Measurements from ENCODE around the gene SLC9A8.
"Not testable (repeated sequence)": the region's sequence is repeated elsewhere in the genome, so short reads cannot be mapped to it uniquely, and the experiment has no call there.

The SLC9A8 gene

DNA sequence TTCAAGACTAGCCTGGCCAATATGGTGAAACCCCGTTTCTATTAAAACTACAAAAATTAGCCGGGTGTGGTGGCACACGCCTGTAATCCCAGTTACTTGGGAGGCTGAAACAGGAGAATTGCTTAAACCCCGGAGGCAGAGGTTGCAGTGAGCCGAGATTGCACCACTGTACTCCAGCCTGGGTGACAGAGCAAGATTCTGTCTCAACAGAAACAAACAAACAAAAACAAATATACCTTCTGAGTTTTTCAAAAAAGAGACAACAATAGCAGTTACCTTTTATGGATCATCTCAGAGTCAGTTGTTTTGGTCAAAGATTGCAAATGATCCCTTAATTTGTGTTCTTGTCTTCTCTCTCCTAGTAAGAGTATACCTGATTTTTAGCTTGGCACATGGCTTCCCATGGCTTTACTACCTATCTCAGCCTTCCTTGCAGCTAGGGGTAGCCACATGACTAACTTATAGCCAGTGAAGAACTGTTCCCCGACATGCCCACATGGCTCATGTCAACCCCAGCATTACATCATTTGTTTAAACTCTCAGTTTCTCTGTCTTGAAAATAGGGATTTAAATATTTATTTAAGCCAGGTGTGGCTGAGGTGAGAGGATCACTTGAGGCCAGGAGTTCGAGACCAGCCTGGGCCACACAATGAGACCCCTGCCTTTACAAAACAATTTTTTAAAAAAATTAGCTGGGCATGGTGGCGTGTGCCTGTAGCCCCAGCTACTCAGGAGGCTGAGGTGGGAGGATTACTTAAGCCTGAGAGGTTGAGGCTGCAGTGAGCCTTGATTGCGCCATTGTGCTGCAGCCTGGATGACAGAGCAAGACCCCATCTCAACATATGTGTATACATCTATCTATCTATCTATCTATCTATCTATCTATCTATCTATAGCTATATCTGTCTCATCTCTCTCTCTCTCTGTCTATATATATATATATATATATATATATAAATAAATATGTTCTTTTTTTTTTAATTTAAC lies 25.0 kb upstream of the SLC9A8 start:
- DNase-seq (ENCODE audit: low read depth), result no peak

DNA sequence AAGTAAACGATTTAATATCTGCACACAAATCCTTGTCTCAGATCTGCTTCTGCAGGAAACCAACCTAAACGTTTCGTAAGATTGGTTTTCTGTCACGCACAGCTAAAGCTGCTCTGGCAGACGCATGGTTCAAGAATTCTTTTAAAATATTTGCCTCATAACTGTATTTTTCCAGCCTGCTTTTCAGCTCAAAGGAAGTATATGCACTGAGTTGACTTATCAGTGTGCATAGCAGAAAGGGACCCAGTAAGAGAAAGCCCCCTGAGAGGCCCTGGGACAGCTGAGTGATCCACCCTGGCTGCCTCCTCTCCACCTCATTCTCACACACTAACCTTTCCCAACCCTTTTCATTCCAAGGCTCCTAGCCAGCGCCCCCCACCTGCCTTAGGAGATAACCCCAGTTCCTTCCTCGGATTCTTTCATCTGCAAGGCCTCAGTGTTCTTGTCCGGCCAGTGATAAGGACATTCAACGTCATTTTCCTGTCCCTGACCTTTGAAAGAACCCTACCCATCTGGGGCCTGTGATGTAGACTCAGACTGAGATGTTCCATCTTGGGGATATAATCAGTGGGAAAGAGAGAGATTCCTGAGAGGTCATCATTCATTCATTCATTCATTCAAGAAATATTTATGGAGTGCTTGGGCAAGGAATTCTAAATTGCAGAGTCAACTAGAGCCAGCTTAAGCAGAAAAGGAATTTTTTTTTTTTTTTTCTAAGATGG lies 22.4 kb upstream of the SLC9A8 start:
- DNase-seq (ENCODE audit: low read depth), result no peak

DNA sequence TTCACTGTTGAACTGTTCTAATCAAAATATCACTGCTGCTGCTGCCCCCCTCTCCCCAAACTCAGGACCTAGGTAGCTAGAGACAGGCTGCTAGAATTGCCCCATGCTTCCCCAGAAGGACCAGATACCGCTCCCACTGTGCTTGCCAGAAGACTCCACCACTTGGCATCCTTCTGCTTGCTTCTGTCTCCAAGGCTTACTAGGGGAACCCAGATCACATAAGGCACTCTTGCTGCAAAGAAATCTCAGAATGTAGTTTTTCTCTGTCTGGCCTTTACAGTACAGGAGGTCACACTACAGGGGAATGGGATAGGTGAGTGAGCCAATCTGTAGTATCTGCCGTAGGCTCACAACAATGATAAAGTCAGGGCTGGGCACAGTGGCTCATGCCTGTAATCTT lies 21.5 kb upstream of the SLC9A8 start:
- DNase-seq (ENCODE audit: low read depth), result no peak

DNA sequence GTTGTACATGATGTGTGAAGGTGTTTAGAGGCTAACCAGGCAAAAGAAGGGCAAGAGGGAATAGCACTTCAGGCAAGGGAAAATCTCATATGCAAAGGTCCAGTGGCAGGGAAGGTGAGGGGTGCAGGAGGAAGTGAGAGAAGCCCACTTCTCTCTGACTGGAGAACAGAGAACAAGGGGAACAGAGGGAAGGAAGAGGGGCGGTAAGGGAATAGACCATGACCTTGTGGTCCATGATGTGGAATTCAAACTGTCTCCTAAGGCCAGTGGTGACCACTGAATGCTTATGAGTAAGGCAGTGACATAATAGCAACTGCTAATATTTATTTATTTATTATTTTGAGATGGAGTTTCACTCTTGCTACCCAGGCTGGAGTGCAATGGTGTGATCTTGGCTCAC lies 20.6 kb upstream of the SLC9A8 start:
- DNase-seq (ENCODE audit: low read depth), result no peak

DNA sequence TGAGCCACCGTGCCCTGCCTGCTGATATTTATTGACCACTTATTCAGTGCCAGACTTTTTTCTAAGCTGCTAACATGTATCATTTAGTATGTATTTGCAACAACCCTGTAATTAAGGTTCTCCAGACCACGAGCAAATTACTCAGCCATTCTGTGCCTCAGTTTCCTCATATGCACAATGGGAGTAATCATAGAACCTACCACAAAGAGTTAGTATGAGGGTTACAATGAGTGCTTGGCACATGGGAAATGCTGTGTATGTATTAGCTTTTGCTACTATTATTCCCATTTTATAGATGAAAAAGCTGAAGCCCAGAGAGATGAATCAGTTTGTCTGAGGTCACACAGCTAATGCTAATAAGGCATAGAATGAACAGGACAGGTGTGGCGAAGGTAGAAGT lies 20.0 kb upstream of the SLC9A8 start:
- DNase-seq (ENCODE audit: low read depth), result no peak

DNA sequence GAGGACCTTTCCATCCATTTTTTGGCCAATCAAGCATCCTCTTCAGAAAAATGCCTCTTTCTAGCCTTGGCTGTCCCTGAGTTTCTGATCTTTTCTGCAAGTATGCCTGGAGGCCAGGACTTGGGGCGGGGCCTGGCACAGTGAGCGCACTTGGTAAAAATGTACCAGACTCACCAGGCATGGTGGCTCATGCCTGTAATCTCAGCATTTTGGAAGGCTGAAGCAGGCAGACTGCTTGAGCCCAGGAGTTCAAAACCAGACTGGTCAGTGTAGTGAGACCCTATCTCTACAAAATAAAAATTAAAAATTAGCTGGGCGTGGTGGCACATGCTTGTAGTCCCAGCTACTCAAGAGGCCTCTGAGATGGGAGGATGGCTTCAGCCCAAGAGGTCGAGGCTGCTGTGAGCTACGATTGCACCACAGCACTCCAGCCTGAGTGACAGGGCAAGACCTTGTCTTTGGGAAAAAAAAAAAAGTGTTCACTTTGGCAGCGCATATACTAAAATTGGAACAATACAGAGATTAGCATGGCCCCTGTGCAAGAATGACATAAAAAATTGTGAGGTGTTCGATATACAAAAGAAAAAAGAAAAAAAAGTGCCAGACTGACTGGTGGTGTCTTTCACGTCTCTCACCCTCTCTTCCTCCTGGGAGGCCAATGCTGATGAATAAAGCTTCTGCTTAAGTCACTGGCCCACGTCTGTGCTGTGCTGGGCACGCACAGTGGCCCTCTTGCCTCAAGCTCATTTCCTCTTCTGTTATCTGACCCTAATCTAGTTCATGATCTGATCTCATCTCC lies 18.1 kb upstream of the SLC9A8 start:
- no peak for DNase-seq (ENCODE audit: low read depth)

DNA sequence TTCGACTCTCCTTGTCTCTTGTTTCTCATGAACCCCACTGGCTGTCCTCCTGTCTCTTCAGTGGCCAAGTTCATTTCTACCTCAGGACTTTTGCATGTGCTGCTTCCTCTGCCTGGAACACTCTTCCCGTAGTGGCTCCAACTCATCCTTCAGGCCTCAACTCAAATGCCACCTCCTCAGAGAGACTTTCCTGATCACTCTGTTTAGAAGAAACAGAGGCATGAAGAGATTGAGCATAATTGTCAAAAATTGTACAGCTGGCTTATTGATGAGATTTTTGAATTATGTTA lies 17.5 kb upstream of the SLC9A8 start:
- DNase-seq (ENCODE audit: low read depth), result no peak

DNA sequence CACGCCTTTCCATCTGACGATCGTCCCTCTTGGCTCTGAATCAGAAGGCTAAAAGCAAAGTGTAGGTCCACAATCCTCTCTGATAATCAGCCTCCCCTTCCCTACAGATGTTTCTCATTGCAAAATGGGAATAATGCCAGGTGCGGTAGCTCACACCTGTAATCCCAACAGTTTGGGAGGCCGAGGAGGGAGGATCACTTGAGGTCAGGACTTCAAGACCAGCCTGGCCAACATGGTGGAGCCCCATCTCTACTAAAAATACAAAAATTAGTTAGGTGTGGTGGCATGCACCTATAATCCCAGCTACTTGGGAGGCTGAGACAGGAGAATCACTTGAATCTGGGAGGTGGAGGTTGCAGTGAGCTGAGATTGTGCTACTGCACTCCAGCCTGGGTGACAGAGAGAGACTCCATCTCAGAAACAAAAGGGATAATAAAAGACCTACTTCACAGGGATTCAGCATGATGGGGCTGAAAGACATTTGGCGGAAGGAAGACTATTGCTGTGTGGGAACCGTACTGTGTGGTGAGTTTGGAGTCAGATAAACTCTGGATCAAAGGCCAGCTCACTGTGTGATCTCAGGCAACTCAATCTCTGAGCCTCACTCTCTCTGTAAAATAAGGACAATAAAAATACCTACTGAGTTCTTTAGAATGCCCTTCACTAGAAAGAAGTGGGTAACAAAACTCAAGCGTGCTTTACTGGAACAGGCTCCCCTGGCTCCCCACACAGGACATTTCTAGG lies 15.9 kb upstream of the SLC9A8 start:
- DNase-seq (ENCODE audit: low read depth), result no peak

DNA sequence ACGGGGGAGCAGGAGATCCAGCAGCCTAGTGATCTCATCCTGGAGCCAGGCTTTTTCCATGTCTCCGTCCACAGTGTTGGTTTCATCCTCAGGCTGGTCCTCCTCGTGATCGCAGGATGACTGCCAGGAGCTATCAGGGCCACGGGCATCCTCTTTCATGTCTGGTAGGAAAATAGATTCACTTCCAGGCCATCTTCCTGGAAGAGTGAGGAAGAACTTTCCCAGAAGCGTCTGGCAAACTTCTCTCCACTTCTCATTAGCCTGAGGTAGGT lies 15.3 kb upstream of the SLC9A8 start:
- no peak for DNase-seq (ENCODE audit: low read depth)

DNA sequence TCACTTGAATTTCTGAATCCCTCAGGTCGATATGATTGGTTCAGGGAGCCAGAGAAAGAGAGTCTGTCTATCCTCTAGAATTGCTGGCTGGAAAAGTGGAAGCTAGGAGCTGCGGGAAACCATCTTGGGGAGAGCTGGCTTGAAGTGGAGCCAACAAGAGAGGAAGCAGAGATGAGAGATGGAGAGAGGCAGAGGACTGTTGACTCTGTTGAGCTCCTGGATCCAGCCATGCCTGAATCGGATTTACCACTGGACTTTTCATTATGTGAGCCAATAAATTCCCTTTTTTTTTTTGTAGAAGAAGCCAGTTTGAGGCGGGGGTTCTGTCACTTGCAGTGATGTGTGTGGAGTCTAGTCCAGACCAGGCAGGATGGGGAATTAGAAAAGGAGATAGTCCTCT lies 13.9 kb upstream of the SLC9A8 start:
- DNase-seq (ENCODE audit: low read depth), result no peak

DNA sequence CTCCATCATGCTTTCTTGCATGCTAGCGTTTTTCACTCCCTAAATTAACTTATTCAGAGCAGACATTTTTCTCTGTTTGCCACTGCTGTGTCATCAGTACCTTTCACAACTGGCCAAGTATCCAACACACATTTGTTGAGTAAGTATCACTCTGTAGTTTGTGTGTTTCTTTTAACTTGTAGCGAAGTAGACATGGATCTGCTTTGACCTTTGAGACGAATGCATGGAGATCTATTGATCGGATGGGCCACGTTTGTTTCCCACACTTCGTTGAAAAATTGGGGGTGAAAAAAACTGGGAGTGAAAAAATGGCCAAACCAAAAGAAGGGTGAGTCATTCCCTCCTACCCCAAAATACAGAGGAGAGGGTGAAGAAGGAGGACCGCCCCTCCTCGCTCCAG lies 12.9 kb upstream of the SLC9A8 start:
- DNase-seq (ENCODE audit: low read depth), result no peak

DNA sequence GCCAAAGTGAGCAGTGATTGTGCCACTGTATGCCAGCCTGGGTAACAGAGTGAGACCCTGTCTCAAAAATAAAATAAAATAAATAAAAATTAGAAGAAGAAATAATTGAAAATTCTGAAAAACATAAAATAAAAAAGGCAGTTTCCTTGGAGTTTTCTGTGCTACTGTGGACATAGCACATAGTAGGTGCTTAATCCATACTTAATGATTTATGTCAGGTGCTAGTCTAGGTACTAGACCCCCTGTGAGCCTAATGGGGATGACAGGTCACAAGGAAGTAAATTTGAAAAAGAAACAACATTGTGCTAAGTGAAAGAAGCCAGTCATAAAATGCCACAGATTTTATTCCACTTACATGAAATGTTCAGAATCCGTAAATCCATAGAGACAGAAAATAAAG lies 9.2 kb upstream of the SLC9A8 start:
- DNase-seq (ENCODE audit: low read depth), result no peak

DNA sequence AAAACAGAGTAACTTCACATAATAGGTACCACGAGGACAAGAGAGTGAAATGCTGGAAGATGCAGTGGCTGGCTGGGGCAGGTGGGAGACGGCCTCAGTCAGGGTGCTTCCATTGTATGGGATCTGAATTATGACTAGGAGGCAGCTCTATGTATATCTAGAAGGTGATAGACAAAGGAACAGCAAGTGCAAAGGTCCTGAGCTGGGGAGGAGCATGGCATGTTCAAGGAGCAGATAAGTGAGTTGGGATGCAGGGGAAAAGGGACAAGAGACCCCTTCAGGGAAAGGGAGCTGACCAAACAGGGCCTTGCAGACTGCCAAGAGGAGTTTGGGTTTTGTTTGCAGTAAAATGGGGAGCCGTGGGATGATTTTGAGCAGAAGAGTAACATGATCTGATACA lies 8.3 kb upstream of the SLC9A8 start:
- DNase-seq (ENCODE audit: low read depth), result no peak

DNA sequence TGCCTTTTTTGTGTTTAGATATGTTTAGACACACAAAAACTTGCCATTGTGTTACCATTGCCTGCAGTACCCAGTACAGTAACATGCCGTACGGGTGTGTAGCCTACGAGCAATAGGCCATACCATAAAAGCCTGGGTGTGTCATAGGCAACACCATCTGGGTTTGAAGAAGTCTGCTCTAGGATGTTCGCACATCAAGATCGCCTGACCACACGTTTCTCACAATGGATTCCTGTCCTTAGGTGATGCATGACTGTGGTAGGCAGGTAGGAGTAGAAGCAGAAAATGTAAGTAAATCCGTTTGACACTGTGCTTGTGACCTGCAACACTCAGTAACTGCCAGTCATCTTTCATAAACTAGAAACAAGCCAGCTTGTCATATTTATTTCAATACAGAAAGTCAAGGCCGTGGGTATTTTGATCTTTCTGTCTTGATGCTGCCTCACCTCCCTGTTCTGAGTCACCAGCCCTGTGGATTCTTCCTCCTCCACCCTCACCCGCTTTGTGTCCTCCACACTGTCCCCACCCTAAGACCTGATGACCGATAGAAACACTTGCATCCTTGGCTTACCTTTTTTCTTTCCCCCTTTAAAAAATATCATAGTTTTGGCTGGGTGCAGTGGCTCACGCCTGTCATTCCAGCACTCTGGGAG lies 7.3 kb upstream of the SLC9A8 start:
- DNase-seq (ENCODE audit: low read depth), result not testable (repeated sequence)

DNA sequence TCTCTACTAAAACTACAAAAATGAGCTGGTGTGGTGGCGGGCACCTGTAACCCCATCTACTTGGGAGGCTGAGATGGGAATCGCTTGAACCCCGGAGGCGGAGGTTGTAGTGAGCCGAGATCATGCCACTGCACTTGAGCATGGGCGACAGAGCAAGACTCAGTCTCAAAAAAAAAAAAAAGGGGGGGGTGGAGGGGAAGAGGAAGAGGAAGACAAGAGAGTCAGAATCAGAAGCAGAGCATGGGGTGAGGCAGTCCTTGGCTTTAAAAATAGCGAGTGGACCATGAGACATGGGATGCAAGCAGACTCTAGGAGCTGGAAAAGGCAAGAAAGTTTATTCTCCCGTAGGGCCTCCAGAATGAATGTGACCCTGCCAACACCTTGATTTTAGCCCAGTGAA lies 3.9 kb upstream of the SLC9A8 start:
- DNase-seq (ENCODE audit: low read depth), result no peak

DNA sequence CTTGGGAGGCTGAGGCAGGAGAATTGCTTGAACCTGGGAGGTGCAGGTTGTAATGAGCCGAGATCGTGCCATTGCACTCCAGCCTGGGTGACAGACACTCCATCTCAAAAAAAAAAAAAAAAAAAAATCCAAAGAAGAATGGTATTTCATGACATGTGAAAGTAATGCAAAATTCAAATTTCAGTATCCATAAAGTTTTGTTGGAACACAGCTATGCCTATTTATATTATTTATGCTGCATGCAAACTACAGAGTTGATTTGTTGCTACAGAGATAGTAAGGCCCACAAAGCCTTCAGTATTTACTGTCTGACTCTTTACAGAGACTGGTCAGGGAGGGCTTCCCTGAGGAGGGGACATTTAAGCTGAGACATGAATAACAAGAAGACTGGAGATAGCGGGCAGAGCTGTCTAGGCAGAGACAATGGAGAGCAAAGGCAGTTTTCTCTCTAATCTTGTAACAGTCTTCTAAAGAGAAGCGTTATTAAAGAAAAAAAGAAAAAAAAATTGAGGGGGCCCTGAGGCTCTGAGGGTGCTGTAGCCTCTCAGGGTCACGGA lies 2.7 kb upstream of the SLC9A8 start:
- DNase-seq (ENCODE audit: low read depth), result no peak

DNA sequence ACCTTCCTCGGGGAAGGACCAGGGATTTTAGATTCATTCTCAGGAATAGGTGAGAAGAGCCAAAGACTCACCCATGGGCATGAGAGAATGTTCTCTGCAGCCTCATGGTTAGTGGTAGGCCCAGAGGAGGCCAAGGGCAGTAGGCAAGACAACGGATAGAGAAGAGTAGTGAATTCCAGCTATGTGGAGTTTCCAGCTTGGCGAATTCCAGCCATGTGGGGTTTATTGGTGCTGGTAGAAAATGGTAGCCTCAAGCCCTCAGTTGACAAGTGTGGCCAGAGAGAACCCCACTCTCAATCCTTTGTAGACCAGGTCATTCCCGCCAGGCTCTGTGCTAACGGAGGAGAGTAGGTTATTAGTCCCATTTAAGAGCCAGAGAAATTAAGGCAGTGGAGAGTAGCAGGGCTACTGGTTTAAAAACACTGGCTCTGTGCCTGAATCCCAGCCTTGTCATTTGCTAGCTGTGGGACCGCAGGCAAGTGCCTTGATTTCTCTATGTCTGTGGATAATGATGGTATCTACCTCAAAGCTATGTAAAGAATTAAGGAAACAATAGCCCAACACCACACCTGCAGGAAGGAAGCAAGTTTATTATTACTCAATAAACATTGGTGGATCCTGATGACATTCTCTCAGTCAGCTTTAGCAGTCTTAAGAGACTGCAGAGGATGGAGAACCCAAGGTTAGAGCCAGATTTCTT lies 2.0 kb upstream of the SLC9A8 start:
- DNase-seq (ENCODE audit: low read depth), result no peak

DNA sequence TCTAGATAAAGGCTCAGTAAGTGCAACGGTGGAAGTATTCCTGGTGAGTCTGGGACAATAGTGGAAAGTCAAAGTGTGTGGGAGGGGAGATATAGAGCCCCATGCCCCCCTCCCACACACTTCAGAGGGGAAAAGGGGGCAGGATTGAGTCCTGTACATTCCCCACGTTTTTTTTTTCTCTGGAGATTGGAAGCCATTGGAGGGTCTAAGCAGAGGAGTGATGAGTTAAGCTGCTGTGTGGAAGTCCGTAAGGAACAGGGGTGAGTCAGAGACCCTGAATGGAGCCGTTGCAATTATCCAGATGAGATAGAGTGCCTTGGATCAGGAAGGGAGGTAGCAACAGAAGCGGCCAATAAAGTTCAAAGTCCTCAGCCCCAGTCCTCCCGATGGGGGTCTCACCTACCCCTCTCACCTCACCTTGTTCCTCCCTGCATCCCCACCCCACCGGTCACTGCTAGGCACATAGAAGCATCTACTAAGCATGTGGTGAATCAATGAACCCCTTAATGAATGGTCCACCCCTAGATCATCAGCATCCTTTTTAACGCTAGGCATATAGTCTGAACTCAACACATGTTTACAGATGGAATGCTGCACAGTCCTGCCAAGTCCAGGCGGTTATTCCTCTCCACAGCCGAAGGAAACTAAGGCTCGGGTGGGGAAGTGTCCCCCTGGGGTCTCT lies 662 bp upstream of the SLC9A8 start:
- DNase-seq (ENCODE audit: low read depth), result no peak

DNA sequence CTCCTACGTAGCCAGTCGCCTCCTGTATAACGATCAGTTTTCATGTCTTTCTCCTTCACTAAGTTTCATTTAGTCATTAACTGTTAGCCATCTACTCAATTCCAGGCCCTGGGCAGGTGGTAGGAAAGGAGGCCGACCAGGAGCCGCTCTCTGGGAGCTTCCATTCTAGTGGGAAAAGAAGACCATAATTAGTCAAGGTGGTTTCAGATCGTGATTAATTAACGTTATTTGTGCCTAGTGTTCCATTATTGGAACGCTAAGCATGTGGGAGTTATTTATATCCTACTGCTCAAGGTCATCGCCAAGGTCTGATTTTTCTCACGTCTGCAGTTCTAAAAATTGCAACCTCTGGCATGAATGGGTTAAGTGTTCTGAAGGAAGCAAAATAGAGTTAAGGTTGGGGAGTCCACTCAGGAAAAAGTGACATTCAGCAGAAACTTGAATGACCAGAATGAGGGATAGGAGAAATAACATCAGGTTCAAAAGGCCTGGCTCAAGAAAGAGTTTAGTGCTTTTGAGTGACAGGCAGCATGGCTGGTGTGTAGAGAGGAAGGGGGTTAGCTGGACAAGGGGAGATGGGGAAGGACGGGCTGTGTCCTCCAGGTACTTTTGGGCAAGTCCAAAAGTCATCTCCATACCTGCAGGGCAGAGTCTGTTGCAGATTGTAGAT lies 812 bp downstream of the SLC9A8 start:
- DNase-seq (ENCODE audit: low read depth), result no peak

All from stimulated activated CD8-positive, alpha-beta memory T cell treated with anti-CD3 and anti-CD28 coated beads, Interleukin-12 subunit alpha, Interleukin-12 subunit beta, amount 100 ng/mL, for 4 hours (primary cell).